Measurements from ENCODE around the gene VPS50. TPM values are rescaled to one million over a fixed set of nuclear protein-coding genes. Genes with fewer than 3 reads are reported as not detected.

VPS50 gene
- total and polyA plus RNA-seq, 12 donors, result 4.8 to 25.6 (median 18.4) TPM

DNA sequence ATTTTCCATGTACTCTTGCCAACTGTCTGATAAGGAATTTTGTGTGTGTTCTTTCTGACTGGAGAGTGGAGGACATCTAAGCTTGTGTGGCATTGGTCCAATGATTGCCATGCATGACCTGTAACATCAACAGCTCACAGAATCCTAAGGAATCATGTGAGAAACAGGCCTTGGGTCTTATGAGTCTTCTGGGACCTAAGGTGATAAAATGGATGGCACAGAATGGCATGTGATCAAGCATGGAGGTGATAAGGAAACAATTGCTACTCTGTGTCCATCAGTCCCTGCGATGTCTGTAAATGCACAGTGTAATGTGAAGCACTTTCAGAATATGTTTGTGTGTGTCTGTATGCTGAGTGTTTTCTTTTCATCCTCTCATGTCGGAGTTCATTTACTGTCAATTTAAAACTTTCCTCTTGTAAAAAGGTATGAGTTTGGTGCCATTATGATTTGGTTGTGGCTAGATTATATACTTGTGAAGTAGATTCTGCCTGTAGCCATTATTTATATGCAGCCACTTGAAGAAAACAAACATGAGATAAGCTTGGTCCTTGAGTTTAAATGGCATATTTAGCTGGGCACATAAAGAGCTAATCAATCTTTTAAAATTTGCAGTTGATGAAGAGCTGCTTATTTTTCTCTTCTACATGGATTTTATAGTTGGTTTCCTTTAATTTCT, 127.5 kb downstream of the VPS50 start:
- ATAC-seq (no peak), DNase-seq (no peak)
- Histone ChIP-seq H3K36me3 (peaks cover 0 to 47% (median 7%) of the 10 kb centered on the region in 9 donors), H3K27me3 (no peaks in the 10 kb centered on the region), H3K27ac (no peak overlapping the region), H3K4me3 (no peak overlapping the region), H3K4me1 (no peaks in the 10 kb centered on the region), H3K9me3 (no peaks in the 10 kb centered on the region)
- intact Hi-C loops (cut with DNase I), result no loop called here
- 96 to 97% methylated on average over 2 of the region's 2 CpGs for WGBS, 2 donors
- TF ChIP-seq, protein P1, sequence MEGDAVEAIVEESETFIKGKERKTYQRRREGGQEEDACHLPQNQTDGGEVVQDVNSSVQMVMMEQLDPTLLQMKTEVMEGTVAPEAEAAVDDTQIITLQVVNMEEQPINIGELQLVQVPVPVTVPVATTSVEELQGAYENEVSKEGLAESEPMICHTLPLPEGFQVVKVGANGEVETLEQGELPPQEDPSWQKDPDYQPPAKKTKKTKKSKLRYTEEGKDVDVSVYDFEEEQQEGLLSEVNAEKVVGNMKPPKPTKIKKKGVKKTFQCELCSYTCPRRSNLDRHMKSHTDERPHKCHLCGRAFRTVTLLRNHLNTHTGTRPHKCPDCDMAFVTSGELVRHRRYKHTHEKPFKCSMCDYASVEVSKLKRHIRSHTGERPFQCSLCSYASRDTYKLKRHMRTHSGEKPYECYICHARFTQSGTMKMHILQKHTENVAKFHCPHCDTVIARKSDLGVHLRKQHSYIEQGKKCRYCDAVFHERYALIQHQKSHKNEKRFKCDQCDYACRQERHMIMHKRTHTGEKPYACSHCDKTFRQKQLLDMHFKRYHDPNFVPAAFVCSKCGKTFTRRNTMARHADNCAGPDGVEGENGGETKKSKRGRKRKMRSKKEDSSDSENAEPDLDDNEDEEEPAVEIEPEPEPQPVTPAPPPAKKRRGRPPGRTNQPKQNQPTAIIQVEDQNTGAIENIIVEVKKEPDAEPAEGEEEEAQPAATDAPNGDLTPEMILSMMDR (IDR thresholded peaks at IDR 0.05), result no peak

DNA sequence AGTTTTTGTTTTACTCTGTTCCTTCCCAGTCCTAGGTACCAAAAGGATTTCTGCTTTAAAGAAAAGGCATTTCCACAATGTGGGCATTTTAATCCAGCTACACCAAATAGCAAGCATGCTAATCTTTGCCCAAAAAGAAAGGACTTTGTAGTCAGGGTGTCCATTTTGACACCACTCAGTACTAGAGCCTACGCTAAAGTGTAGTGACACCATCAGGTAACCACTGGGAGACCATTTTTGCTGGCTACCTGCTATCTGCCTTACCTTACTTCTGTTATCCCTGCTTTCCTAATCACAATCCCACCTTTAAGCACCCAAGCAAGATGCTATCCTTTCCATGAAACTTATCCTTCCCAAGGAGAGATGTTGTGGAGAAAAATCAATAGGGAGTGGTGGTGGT, 129.7 kb downstream of the VPS50 start:
- Histone ChIP-seq H3K4me1 (no peaks in the 10 kb centered on the region), H3K27me3 (no peaks in the 10 kb centered on the region), H3K9me3 (no peaks in the 10 kb centered on the region), H3K4me3 (no peak overlapping the region), H3K36me3 (peaks cover 0 to 26% (median 0%) of the 10 kb centered on the region in 9 donors), H3K27ac (no peak overlapping the region)
- ATAC-seq, result no peak
- no peak for DNase-seq
- 91 to 97% methylated on average over 1 of the region's 1 CpG for WGBS, 2 donors
- intact Hi-C loops (cut with DNase I), result no loop called here
- TF ChIP-seq, protein P1 (IDR thresholded peaks at IDR 0.05), result no peak

DNA sequence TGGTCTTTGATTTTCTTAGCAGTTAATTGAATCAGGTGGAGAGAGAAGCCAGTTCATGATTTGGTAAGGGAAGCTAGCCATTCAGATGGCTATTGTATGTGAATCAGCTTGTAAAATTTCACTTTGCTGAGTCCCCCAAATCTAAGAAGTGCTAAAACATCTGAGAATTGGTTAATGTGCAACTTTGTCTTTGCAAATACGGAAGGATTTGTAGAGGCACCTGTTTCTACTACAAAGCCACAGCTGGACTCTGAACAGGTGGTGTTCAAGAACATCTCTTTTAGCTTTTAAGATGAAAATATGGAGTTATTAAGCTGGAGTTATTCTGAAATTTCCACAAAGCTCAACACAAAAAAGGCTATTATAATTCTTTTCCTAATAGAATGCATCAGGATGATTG, 132.6 kb downstream of the VPS50 start:
- Histone ChIP-seq H3K36me3 (peaks cover 0 to under 1% (median 0%) of the 10 kb centered on the region in 9 donors), H3K4me1 (no peaks in the 10 kb centered on the region), H3K9me3 (no peaks in the 10 kb centered on the region), H3K27me3 (no peaks in the 10 kb centered on the region), H3K4me3 (no peak overlapping the region), H3K27ac (no peak overlapping the region)
- no peak for ATAC-seq
- TF ChIP-seq, protein P1 (IDR thresholded peaks at IDR 0.05), result no peak
- intact Hi-C loops (cut with DNase I), result no loop called here
- DNase-seq, result no peak
- 96 to 97% methylated on average over 1 of the region's 1 CpG for WGBS, 2 donors

DNA sequence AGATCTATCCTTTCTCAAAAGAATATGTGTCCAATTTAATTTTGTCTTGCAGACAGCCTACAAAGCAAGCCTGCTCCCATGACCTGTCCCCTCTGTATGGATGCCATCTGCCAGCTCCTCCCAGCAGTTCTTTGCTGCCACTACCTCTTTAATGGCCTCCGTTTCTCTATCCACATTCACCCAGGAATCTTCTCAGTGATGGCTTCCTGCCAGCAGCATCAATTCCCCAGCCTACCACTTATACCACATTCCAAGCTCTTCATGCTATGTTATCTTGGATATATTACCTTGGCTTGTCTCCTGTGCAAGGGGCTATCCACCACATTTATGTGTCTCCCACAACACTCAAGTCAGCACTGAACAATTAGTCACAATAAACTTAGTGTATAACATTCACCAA, 133.2 kb downstream of the VPS50 start:
- intact Hi-C loops (cut with DNase I), result no loop called here
- no peaks in the 10 kb centered on the region for H3K4me1 ChIP-seq
- H3K9me3 ChIP-seq, result no peaks in the 10 kb centered on the region
- TF ChIP-seq, protein P1 (IDR thresholded peaks at IDR 0.05), result no peak
- DNase-seq, result no peak
- no peak for ATAC-seq
- H3K27ac ChIP-seq, result no peak overlapping the region
- no peak overlapping the region for H3K4me3 ChIP-seq
- WGBS, 2 donors, result 43 to 44% methylated on average over 1 of the region's 1 CpG
- no peaks in the 10 kb centered on the region for H3K36me3 ChIP-seq
- no peaks in the 10 kb centered on the region for H3K27me3 ChIP-seq
